Hindlimb muscle (tissue), 1 donor: ENCODE data around the gene TWNK. TPM values are rescaled to one million over a fixed set of nuclear protein-coding genes. Genes with fewer than 3 reads are reported as not detected.

Experiments
- DNase-seq: peaks from one replicate; pipeline ENCODE4 v3.0.0-alpha.2; 2013
- polyA plus RNA-seq: library from polyadenylated mRNA; unstranded; fragments of 120-200 nt; gene quantifications from one replicate; pipeline ENCODE4 v1.2.1, GENCODE V29; 2013; ENCODE audit not compliant: insufficient read length

TWNK gene
- polyA plus RNA-seq, 1 donor, result 9.9 TPM

- peak; percentile 78 for DNase-seq
These were observed 25.4 kb downstream of the TWNK start for GRCh38 chr10:101012525-101013364.

- DNase-seq, result no peak
These were observed 26.1 kb downstream of the TWNK start for GRCh38 chr10:101013365-101013825.

GRCh38 chr10:101014230-101014884 is 27.0 kb downstream of the TWNK start:
- DNase-seq, result peak; percentile 69

GRCh38 chr10:101014966-101015581 is 27.7 kb downstream of the TWNK start:
- DNase-seq, result no peak

GRCh38 chr10:101015582-101015973 is 28.2 kb downstream of the TWNK start:
- DNase-seq, result no peak

GRCh38 chr10:101016814-101017213 is 29.5 kb downstream of the TWNK start:
- no peak for DNase-seq

- no peak for DNase-seq
These were observed 30.8 kb downstream of the TWNK start for GRCh38 chr10:101018118-101018599.

GRCh38 chr10:101018600-101019439 is 31.5 kb downstream of the TWNK start:
- DNase-seq, result peak; percentile 71

- no peak for DNase-seq
These were observed 32.0 kb downstream of the TWNK start for GRCh38 chr10:101019440-101019703.

- DNase-seq, result no peak
These were observed 33.2 kb downstream of the TWNK start for GRCh38 chr10:101020427-101021075.

- DNase-seq, result no peak
These were observed 33.9 kb downstream of the TWNK start for GRCh38 chr10:101021239-101021638.

GRCh38 chr10:101021692-101022251 is 34.4 kb downstream of the TWNK start:
- DNase-seq, result no peak

GRCh38 chr10:101022967-101023705 is 35.8 kb downstream of the TWNK start:
- DNase-seq, result no peak

- no peak for DNase-seq
These were observed 39.9 kb downstream of the TWNK start for GRCh38 chr10:101027106-101027720.

- DNase-seq, result no peak
These were observed 41.3 kb downstream of the TWNK start for GRCh38 chr10:101028446-101029337.

GRCh38 chr10:101029520-101030295 is 42.4 kb downstream of the TWNK start:
- DNase-seq, result no peak

- no peak for DNase-seq
These were observed 43.3 kb downstream of the TWNK start for GRCh38 chr10:101030496-101031127.
